Esophagus muscularis mucosa (tissue), 4 donors: ENCODE measurements around the gene RYR2. TPM values are rescaled to one million over a fixed set of nuclear protein-coding genes. Genes with fewer than 3 reads are reported as not detected.

Experiments
- DNase-seq: peaks from one replicate; pipeline ENCODE4 v3.0.0-alpha.2; 2017; ENCODE audit errors: extremely low spot score
- H3K27ac ChIP-seq, 4 donors: fragments of 200-600 bp; sonication (generic); replicated peaks in 1 of 4; 1 replicate in 3 of 4; 2 replicates in 1 of 4; pipeline ENCODE4 v1.5.1; 2016 to 2019; ENCODE audit warnings: mild to moderate bottlenecking in 1 of 4
- H3K27me3 ChIP-seq, 4 donors: fragments of 200-600 bp; sonication (generic); one replicate each; pipeline versions ENCODE4 v1.5.1 to v1.6.0; 2016 to 2019
- H3K36me3 ChIP-seq, 4 donors: fragments of 200-600 bp; sonication (generic); one replicate each; pipeline ENCODE4 v1.5.1; 2016 to 2019
- H3K4me1 ChIP-seq, 4 donors: fragments of 200-600 bp; sonication (generic); one replicate each; pipeline ENCODE4 v1.5.1; 2016 to 2019
- H3K4me3 ChIP-seq, 4 donors: fragments of 200-600 bp; sonication (generic); 1 replicate in 2 of 4; 2 replicates in 2 of 4; pipeline ENCODE4 v1.5.1; 2016 to 2019; ENCODE audit warnings: mild to moderate bottlenecking in 4 of 4, moderate library complexity in 1 of 4
- H3K9me3 ChIP-seq, 4 donors: fragments of 200-600 bp; sonication (generic); 1 replicate in 3 of 4; 2 replicates in 1 of 4; pipeline ENCODE4 v1.5.1; 2016 to 2019
- EP300 ChIP-seq: sonication (generic); formaldehyde crosslinking; IDR thresholded peaks from one replicate; pipeline ENCODE4 v1.6.1; 2017; ENCODE audit warnings: antibody characterized with exemption
- POLR2A ChIP-seq: fragments of 450-650 bp; IDR thresholded peaks from one replicate; pipeline ENCODE4 v1.6.1; 2017; ENCODE audit warnings: antibody characterized with exemption, moderate library complexity, mild to moderate bottlenecking, low read depth
- POLR2AphosphoS5 ChIP-seq, 2 donors: sonication (generic); formaldehyde crosslinking; IDR thresholded peaks; one replicate each; pipeline ENCODE4 v1.6.1; 2017; ENCODE audit warnings: antibody characterized with exemption in 2 of 2
- WGBS: methylation state at CpG from one replicate; pipeline ENCODE4 v1.1.5; 2018; 5-methylcytosine and 5-hydroxymethylcytosine counted together
- intact Hi-C: fragments of 100-400 bp; cut with DNase I; formaldehyde crosslinking; loops from one replicate; pipeline ENCODE4 v1.15.1; 2023
- small RNA-seq, 3 donors: library from RNA; depleted of rRNA; stranded (forward); fragments of <200 nt; gene quantifications; one replicate each; pipeline ENCODE3, GENCODE V24; 2016
- total RNA-seq, 4 donors: library from RNA; depleted of rRNA; stranded (reverse); fragments of >200 nt; gene quantifications; one replicate each; pipeline versions ENCODE4 v1.1.0 to v1.2.1, GENCODE V29; 2016
- TF ChIP-seq, protein P1 (sequence below), 3 experiments: fragments of 200-600 bp in 2 of 3; fragments of 450-650 bp in 1 of 3; sonication (generic) in 2 of 3; IDR thresholded peaks; one replicate each; pipeline ENCODE4 v1.5.1; 2017 to 2019; ENCODE audit warnings: antibody characterized with exemption in 3 of 3, mild to moderate bottlenecking in 2 of 3, moderate library complexity in 1 of 3

RYR2 gene
- total RNA-seq, 4 donors from 2014 or later: 29.8 to 56.3 (median 38.9) TPM

DNA sequence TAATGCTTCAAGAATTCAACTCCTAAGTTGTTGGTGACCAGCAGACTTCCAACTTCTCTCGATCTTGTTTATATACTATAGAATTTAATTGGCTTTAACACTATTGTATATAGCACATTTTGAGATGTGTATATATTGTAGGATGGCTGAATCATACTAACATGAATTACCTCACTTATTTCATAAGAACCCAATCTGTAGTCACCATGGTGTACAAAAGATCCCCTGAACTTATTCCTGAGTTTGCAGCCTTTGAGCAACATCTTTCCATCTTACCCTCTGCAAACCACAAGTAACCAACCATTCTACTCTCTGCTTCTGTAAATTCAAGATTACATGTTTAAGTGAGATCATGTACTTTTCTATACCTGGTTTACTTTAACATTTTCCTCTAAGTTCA, 836.4 kb downstream of the RYR2 start:
- H3K4me3 ChIP-seq: no peak overlapping the region
- DNase-seq: no peak
- no peak overlapping the region for H3K27ac ChIP-seq
- no peaks in the 10 kb centered on the region for H3K36me3 ChIP-seq
- 57% methylated on average over 1 of the region's 1 CpG for WGBS
- H3K27me3 ChIP-seq: no peaks in the 10 kb centered on the region
- no peaks in the 10 kb centered on the region for H3K4me1 ChIP-seq
- H3K9me3 ChIP-seq: no peaks in the 10 kb centered on the region
- intact Hi-C loops: no loop called here
- no peak for TF ChIP-seq EP300
- TF ChIP-seq POLR2A: no peak
- TF ChIP-seq, protein P1, sequence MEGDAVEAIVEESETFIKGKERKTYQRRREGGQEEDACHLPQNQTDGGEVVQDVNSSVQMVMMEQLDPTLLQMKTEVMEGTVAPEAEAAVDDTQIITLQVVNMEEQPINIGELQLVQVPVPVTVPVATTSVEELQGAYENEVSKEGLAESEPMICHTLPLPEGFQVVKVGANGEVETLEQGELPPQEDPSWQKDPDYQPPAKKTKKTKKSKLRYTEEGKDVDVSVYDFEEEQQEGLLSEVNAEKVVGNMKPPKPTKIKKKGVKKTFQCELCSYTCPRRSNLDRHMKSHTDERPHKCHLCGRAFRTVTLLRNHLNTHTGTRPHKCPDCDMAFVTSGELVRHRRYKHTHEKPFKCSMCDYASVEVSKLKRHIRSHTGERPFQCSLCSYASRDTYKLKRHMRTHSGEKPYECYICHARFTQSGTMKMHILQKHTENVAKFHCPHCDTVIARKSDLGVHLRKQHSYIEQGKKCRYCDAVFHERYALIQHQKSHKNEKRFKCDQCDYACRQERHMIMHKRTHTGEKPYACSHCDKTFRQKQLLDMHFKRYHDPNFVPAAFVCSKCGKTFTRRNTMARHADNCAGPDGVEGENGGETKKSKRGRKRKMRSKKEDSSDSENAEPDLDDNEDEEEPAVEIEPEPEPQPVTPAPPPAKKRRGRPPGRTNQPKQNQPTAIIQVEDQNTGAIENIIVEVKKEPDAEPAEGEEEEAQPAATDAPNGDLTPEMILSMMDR (IDR thresholded peaks at IDR 0.05): no peak
- TF ChIP-seq POLR2AphosphoS5 (IDR thresholded peaks at IDR 0.05): no peak

DNA sequence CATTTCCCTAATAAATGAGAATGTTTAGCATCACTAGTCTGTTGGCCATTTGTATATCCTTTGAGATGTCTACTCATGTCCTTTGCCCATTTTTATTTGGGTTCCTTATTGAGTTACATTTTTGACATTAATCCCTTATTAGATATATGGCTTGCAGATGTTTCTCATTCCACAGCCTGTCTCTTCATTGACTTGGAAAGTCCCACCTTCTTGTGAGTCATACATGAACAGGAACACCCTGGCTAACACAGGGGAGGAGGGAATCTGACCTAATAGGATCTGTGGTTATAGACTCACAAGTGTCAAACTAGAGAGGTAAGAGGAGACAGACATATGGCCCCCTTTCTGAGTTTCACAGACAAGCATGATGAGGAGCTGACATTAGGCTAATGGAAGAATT, 837.2 kb downstream of the RYR2 start:
- Histone ChIP-seq H3K4me1 (no peaks in the 10 kb centered on the region), H3K9me3 (no peaks in the 10 kb centered on the region), H3K27me3 (no peaks in the 10 kb centered on the region), H3K4me3 (no peak overlapping the region), H3K27ac (no peak overlapping the region), H3K36me3 (no peaks in the 10 kb centered on the region)
- no peak for DNase-seq
- TF ChIP-seq POLR2A (no peak), EP300 (no peak), POLR2AphosphoS5 (IDR thresholded peaks at IDR 0.05) (no peak)
- TF ChIP-seq, protein P1 (IDR thresholded peaks at IDR 0.05): no peak
- intact Hi-C loops: no loop called here

Small RNAs within 50 kb of the gene (small RNA-seq; reads per million reads assigned to genes)
- gene MIR4428: 0 reads per million in 3 donors
- gene RF00402: 0 reads per million in 3 donors

Other genes with a start within 250 kb of the RYR2 start
- 10 to 100 TPM; 29.7 to 43.4 (median 34.6) TPM for gene MTR, start 246.9 kb upstream of the RYR2 start, total RNA-seq
- not detected for gene MT1HL1, start 37.7 kb upstream of the RYR2 start, total RNA-seq